PC-9 (cell line): Measurements from ENCODE around the gene ZSWIM9.

Experiments used
- CTCF ChIP-seq: fragments of 200-600 bp; sonication (generic); conservative IDR thresholded peaks from 2 replicates; pipeline ENCODE4 v1.6.1; 2017; ENCODE audit warnings: mixed run types, antibody characterized with exemption, mild to moderate bottlenecking, moderate library complexity
- EZH2 ChIP-seq: fragments of 200-600 bp; sonication (generic); IDR thresholded peaks from 2 replicates; pipeline ENCODE4 v1.8.0; 2017; ENCODE audit warnings: antibody characterized with exemption, low read depth

- TF ChIP-seq CTCF = no peak
- TF ChIP-seq EZH2 = no peak
These were observed 69.2 kb downstream of the ZSWIM9 start for GRCh38 chr19:48239582-48240141.
